ENCODE results near the gene RIPOR3. TPM values are rescaled to one million over a fixed set of nuclear protein-coding genes. Genes with fewer than 3 reads are reported as not detected.

The RIPOR3 gene
- total and polyA plus RNA-seq, 4 donors, result 5.6 to 90.3 (median 16.3) TPM

DNA sequence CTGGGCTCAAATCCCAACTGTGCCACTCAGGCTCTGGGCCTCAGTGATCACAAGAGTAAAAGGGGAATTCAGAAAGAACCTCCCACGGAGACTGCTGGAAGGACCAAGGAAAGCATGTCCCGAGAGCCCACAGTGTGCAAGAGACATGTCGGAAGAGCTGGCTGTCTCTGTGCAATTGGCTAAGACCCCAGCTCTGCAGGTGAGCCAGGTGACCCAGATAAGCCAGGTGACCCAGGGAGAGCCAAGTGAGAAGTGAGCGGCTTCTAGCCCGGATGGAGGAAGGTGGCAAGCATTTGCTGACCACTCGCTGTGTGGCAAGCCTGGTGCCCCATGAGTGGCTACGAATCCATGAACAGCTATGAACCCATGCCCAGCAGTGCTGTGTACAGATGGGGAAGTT, 59.1 kb downstream of the RIPOR3 start:
- no peak for TF ChIP-seq FOXA2 (IDR thresholded peaks at IDR 0.05)
- TF ChIP-seq, protein P1, sequence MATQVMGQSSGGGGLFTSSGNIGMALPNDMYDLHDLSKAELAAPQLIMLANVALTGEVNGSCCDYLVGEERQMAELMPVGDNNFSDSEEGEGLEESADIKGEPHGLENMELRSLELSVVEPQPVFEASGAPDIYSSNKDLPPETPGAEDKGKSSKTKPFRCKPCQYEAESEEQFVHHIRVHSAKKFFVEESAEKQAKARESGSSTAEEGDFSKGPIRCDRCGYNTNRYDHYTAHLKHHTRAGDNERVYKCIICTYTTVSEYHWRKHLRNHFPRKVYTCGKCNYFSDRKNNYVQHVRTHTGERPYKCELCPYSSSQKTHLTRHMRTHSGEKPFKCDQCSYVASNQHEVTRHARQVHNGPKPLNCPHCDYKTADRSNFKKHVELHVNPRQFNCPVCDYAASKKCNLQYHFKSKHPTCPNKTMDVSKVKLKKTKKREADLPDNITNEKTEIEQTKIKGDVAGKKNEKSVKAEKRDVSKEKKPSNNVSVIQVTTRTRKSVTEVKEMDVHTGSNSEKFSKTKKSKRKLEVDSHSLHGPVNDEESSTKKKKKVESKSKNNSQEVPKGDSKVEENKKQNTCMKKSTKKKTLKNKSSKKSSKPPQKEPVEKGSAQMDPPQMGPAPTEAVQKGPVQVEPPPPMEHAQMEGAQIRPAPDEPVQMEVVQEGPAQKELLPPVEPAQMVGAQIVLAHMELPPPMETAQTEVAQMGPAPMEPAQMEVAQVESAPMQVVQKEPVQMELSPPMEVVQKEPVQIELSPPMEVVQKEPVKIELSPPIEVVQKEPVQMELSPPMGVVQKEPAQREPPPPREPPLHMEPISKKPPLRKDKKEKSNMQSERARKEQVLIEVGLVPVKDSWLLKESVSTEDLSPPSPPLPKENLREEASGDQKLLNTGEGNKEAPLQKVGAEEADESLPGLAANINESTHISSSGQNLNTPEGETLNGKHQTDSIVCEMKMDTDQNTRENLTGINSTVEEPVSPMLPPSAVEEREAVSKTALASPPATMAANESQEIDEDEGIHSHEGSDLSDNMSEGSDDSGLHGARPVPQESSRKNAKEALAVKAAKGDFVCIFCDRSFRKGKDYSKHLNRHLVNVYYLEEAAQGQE (IDR thresholded peaks at IDR 0.05), result no peak
- no peak for TF ChIP-seq RXRA (IDR thresholded peaks at IDR 0.05)
- TF ChIP-seq, protein P2, sequence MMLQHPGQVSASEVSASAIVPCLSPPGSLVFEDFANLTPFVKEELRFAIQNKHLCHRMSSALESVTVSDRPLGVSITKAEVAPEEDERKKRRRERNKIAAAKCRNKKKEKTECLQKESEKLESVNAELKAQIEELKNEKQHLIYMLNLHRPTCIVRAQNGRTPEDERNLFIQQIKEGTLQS (IDR thresholded peaks at IDR 0.05), result no peak
- TF ChIP-seq, protein P3, sequence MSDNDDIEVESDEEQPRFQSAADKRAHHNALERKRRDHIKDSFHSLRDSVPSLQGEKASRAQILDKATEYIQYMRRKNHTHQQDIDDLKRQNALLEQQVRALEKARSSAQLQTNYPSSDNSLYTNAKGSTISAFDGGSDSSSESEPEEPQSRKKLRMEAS (IDR thresholded peaks at IDR 0.05), result no peak
- no peak for TF ChIP-seq GABPA (IDR thresholded peaks at IDR 0.05 in 1 of 2, conservative IDR thresholded peaks at IDR 0.05 in 1 of 2)
- TF ChIP-seq HNF4G (IDR thresholded peaks at IDR 0.05), result no peak
- TF ChIP-seq, protein P4, sequence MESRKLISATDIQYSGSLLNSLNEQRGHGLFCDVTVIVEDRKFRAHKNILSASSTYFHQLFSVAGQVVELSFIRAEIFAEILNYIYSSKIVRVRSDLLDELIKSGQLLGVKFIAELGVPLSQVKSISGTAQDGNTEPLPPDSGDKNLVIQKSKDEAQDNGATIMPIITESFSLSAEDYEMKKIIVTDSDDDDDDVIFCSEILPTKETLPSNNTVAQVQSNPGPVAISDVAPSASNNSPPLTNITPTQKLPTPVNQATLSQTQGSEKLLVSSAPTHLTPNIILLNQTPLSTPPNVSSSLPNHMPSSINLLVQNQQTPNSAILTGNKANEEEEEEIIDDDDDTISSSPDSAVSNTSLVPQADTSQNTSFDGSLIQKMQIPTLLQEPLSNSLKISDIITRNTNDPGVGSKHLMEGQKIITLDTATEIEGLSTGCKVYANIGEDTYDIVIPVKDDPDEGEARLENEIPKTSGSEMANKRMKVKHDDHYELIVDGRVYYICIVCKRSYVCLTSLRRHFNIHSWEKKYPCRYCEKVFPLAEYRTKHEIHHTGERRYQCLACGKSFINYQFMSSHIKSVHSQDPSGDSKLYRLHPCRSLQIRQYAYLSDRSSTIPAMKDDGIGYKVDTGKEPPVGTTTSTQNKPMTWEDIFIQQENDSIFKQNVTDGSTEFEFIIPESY (IDR thresholded peaks at IDR 0.05), result no peak
- TF ChIP-seq FOXA1 (IDR thresholded peaks at IDR 0.05), result no peak
- no peak for TF ChIP-seq TAF1 (conservative IDR thresholded peaks at IDR 0.05)
- no peak for TF ChIP-seq EGR1 (IDR thresholded peaks at IDR 0.05; ENCODE audit: low read depth in 2 of 2)
- no peaks in the 10 kb centered on the region for H3K27me3 ChIP-seq (ENCODE audit: control insufficient read depth in 4 of 4, insufficient read depth in 4 of 4, low read length in 3 of 4)
- no peak overlapping the region for H3K9ac ChIP-seq (ENCODE audit: low read depth in 1 of 2, low read length in 2 of 2)
- no peak for DNase-seq (ENCODE audit: low spot score)
- peaks cover 0 to 14% (median 6%) of the 10 kb centered on the region in 4 donors for H3K4me1 ChIP-seq (ENCODE audit: control insufficient read depth in 4 of 4, insufficient read depth in 4 of 4, low read length in 3 of 4)
- no peak overlapping the region for H3K4me3 ChIP-seq (ENCODE audit: low read depth in 1 of 3, low read length in 3 of 3)
- WGBS, result 89% methylated on average over 7 of the region's 7 CpGs
- H3K36me3 ChIP-seq (ENCODE audit: control insufficient read depth in 4 of 4, insufficient read depth in 3 of 4, low read depth in 1 of 4, low read length in 3 of 4), result no peaks in the 10 kb centered on the region
- no peaks in the 10 kb centered on the region for H3K9me3 ChIP-seq (ENCODE audit: control insufficient read depth in 4 of 4, low read length in 3 of 4)
- H3K27ac ChIP-seq (ENCODE audit: low read depth in 1 of 2, low read length in 2 of 2), result no peak overlapping the region

DNA sequence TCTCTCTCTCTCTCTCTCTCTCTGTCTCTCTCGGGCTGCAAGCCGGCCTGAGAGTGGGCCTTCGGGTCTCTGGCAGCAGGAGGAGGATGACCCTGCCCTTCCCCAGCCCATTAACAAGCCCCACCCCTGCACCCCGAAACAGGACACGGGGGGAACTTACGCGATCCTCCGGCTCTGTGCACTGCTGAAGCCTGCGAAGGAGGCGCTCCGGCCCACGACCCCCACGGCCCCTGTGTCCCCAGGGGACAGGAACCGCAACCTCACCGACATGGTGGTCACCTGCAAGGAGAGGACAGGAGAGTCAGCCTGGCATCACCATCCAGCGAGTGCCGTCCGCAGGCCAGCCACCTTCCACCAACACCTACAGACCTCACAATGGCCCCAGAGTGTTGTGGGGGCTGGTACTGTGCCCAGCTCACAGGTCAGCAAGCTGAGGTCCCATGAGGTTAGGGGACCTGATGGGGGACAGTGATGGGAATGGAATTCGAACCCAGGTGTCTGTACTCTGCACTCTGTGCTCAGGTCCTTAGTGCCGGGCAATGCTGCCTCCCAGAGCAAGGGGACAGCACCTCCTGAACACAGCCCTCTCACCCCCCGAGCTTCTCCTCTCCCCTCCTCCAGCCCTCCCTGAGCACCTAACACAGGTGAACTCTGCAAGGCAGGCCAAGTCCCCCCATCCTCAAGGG, 60.6 kb downstream of the RIPOR3 start:
- Histone ChIP-seq H3K36me3 (ENCODE audit: control insufficient read depth in 4 of 4, insufficient read depth in 3 of 4, low read depth in 1 of 4, low read length in 3 of 4) (no peaks in the 10 kb centered on the region), H3K27ac (ENCODE audit: low read depth in 1 of 2, low read length in 2 of 2) (no peak overlapping the region), H3K27me3 (ENCODE audit: control insufficient read depth in 4 of 4, insufficient read depth in 4 of 4, low read length in 3 of 4) (no peaks in the 10 kb centered on the region), H3K9ac (ENCODE audit: low read depth in 1 of 2, low read length in 2 of 2) (no peak overlapping the region), H3K9me3 (ENCODE audit: control insufficient read depth in 4 of 4, low read length in 3 of 4) (no peaks in the 10 kb centered on the region), H3K4me3 (ENCODE audit: low read depth in 1 of 3, low read length in 3 of 3) (no peak overlapping the region), H3K4me1 (ENCODE audit: control insufficient read depth in 4 of 4, insufficient read depth in 4 of 4, low read length in 3 of 4) (peaks cover 0 to 5% (median 3%) of the 10 kb centered on the region in 4 donors)
- 93% methylated on average over 21 of the region's 21 CpGs for WGBS
- TF ChIP-seq FOXA2 (IDR thresholded peaks at IDR 0.05) (no peak), RXRA (IDR thresholded peaks at IDR 0.05) (no peak), HNF4G (IDR thresholded peaks at IDR 0.05) (no peak), GABPA (IDR thresholded peaks at IDR 0.05 in 1 of 2, conservative IDR thresholded peaks at IDR 0.05 in 1 of 2) (no peak), EGR1 (IDR thresholded peaks at IDR 0.05; ENCODE audit: low read depth in 2 of 2) (no peak), RAD21 (IDR thresholded peaks at IDR 0.05) (no peak), JUND (IDR thresholded peaks at IDR 0.05) (no peak), YY1 (IDR thresholded peaks at IDR 0.05) (no peak), HNF4A (conservative IDR thresholded peaks at IDR 0.05) (no peak), SP1 (IDR thresholded peaks at IDR 0.05) (no peak)
- TF ChIP-seq, protein P1 (IDR thresholded peaks at IDR 0.05), result no peak
- TF ChIP-seq, protein P3 (IDR thresholded peaks at IDR 0.05), result no peak
- TF ChIP-seq, protein P2 (IDR thresholded peaks at IDR 0.05), result no peak
- DNase-seq (ENCODE audit: low spot score), result no peak

Measured in liver (tissue), 9 donors.